HG03460 (cell line): ENCODE results near the gene CALU.

Experiments used
- ATAC-seq: cut with Tn5 transposase; IDR thresholded peaks from one replicate; pipeline ENCODE4 v1.9.1; 2021; ENCODE audit not compliant: unreplicated experiment

The CALU gene

GRCh38 chr7:128809363-128809762 is 70.2 kb downstream of the CALU start:
- no peak for ATAC-seq

- no peak for ATAC-seq
Measured at GRCh38 chr7:128810473-128810872, 71.3 kb downstream of the CALU start.

- ATAC-seq, result no peak
Measured at GRCh38 chr7:128810997-128811396, 71.8 kb downstream of the CALU start.

GRCh38 chr7:128811631-128812430 is 72.7 kb downstream of the CALU start:
- no peak for ATAC-seq

- no peak for ATAC-seq
Measured at GRCh38 chr7:128812514-128813168, 73.5 kb downstream of the CALU start.

- ATAC-seq, result no peak
Measured at GRCh38 chr7:128814499-128814898, 75.3 kb downstream of the CALU start.

- ATAC-seq, result no peak
Measured at GRCh38 chr7:128815289-128815942, 76.3 kb downstream of the CALU start.

GRCh38 chr7:128818694-128819093 is 79.5 kb downstream of the CALU start:
- no peak for ATAC-seq
